Transverse colon (tissue), 3 donors: ENCODE measurements around the gene CD74.

Source experiments
- CTCF ChIP-seq, 5 experiments: fragments of 200-600 bp in 3 of 5; fragments of 450-650 bp in 2 of 5; sonication (generic) in 3 of 5; IDR thresholded peaks; 1 replicate in 2 of 5; 2 replicates in 3 of 5; pipeline ENCODE4 v1.5.1; 2016 to 2017; ENCODE audit warnings: antibody characterized with exemption in 5 of 5, inconsistent platforms in 3 of 5, mild to moderate bottlenecking in 2 of 5, moderate library complexity in 1 of 5
- EP300 ChIP-seq: sonication (generic); formaldehyde crosslinking; IDR thresholded peaks from one replicate; pipeline ENCODE4 v1.6.1; 2017; ENCODE audit warnings: antibody characterized with exemption, low read depth
- POLR2A ChIP-seq: fragments of 450-650 bp; IDR thresholded peaks from one replicate; pipeline ENCODE4 v1.6.1; 2016; ENCODE audit warnings: antibody characterized with exemption, mild to moderate bottlenecking, moderate library complexity

DNA sequence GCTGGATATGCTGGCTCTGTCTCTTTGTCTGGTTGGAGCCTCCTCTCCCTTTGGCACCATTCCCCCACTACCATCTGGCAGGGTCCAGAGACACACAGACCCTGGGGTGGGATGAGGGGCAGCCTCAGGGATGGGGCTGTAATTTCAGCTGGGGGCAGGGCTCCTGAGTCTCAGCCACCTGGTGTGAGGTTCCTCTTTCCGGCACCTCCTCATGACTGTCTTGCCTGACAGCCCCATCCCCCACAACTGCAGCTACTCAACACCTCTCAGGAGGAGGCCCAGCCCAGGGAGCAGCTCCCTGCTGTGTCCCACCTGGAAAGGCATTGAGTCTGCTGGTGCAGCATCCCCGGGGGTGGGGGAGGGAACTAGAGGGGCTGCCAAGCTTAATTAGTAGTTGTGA, 48.5 kb upstream of the CD74 start:
- TF ChIP-seq CTCF (IDR thresholded peaks at IDR 0.05) (no peak), POLR2A (no peak), EP300 (no peak)
